ENCODE data around the gene FAM13A.

DNA sequence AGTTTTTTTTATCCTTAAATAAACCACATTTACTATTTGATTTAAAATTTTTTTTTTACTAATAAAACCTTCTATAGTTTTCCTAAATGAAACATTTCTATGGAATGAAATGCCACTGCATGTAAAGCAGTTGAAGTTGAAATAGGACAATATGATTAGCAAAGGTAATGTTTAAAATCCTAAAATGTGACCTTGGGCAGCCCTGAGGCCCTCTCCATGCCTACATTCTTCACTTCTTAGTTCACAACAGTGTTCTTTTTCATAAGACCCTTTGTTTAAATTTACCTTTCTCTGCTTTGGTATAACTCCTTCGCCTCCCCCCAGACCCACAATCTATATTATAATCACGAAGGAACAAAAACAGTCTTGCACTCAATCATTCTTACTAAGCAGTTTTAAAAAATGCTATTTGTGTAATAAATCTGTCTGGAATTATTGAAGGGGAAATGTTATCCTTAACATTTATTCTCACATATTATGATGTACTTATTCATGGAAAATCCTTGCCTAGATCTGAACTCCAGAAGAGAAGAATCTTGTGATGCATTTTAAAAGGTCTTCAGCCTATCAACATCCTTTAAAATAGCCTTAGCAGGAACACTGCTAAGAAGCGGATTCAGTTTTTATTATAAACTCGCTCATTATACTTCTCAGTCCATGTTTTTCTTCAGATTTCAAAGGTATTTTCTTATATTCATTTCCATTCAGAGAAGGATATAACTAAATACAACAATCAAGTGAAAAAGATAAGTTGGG, 234.8 kb downstream of the FAM13A start:
- no peak for TF ChIP-seq CTCF (IDR thresholded peaks at IDR 0.05)
- TF ChIP-seq EP300 (IDR thresholded peaks at IDR 0.05), result no peak
